AG09309 (cell line): ENCODE data around the gene PXK.

Source experiments
- DNase-seq: peaks from one replicate; pipeline ENCODE4 v3.0.0-alpha.2; 2010; ENCODE audit warnings: low read depth
- H3K4me3 ChIP-seq: 2 replicates; pipeline ENCODE4 v1.5.1; 2011; ENCODE audit warnings: mild to moderate bottlenecking, low read depth, low read length, moderate library complexity; ENCODE audit not compliant: control insufficient read depth
- TF ChIP-seq, protein P1 (sequence below): IDR thresholded peaks from 2 replicates; pipeline ENCODE4 v1.5.1; 2011; ENCODE audit warnings: mild to moderate bottlenecking, low read depth, low read length, inconsistent platforms; ENCODE audit not compliant: insufficient read depth, control insufficient read depth; ENCODE audit errors: missing control alignments

The PXK gene

DNA sequence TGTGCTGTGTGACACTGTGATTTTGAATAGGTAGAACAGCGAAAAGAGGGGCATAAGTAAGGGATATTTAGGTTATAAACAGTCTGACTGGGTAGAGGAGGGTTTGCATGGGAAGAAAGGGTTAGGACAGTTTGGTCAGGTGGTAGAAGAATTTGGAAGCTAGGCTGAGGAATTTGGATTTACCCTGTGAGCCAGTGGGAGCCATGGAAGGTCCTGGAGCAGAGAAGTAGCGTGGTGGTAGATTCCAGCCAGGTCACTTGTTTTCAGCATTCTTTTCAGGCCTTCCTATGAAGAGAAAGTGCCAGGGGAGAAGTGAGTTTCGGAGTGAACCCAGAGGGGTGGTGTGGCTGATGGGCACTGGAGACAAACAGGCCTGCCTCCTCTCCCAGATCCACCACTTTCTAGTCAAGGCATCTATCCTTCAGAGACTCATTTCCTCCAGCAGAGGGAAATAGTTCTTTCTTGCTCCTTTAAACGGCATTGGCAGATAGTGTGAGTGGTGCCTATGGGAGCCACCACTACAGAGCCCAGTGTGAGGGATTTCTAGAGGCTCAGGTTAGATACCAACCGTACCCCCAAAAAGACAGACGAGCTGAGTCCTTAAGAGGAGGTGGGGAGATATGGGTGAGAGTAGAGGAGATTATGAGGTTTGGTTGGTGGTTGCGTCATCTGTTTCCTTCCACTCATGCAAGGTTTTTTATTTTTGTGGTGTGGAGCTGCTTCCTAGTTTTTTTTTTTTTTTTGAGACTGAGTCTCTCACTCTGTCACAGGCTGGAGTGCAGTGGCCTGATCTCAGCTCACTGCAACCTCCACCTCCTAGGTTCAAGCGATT is 21.2 kb downstream of the PXK start:
- TF ChIP-seq, protein P1, sequence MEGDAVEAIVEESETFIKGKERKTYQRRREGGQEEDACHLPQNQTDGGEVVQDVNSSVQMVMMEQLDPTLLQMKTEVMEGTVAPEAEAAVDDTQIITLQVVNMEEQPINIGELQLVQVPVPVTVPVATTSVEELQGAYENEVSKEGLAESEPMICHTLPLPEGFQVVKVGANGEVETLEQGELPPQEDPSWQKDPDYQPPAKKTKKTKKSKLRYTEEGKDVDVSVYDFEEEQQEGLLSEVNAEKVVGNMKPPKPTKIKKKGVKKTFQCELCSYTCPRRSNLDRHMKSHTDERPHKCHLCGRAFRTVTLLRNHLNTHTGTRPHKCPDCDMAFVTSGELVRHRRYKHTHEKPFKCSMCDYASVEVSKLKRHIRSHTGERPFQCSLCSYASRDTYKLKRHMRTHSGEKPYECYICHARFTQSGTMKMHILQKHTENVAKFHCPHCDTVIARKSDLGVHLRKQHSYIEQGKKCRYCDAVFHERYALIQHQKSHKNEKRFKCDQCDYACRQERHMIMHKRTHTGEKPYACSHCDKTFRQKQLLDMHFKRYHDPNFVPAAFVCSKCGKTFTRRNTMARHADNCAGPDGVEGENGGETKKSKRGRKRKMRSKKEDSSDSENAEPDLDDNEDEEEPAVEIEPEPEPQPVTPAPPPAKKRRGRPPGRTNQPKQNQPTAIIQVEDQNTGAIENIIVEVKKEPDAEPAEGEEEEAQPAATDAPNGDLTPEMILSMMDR, result no peak
- no peak overlapping the region for H3K4me3 ChIP-seq
- DNase-seq, result no peak

DNA sequence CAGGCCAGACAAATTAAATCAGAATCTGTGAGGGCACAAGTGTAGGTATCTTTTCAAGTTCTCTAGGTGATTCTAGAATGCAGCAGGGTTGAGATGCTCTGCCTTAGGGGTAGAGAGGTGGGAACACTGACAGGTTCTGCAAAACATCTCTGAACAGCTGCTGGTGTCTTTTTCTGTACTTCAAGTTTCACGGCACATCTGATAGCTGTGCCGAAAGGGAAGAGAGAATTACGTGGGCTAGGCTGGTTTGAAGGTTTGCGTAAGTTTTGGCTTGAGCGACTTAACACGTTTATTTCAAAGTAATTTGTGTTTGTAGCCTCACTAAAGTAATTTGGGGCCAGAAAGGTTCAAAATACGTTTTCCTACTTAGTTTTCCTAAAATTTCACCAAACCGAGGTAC is 22.5 kb downstream of the PXK start:
- DNase-seq, result no peak
- no peak overlapping the region for H3K4me3 ChIP-seq
- TF ChIP-seq, protein P1, result no peak

DNA sequence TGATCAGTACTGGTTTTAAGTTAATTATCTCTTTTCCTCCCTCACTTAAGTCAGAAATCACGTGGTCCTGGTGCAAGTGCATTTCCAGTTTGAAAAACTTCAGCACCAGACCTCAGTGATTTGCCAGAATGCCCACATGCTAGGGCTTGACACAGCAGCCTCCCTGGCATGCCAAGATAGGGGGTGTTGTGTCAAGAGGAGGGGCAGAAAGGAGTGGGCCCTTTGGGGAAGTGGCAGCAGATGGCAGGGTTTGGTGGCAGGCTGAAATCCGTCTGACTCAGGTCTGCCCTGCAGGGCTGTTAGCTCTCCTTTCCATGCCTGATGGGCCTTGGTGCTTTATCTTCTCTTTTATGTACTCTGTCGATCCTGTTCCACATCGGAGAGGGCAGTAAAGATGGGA is 23.4 kb downstream of the PXK start:
- TF ChIP-seq, protein P1, result no peak
- H3K4me3 ChIP-seq, result no peak overlapping the region
- no peak for DNase-seq

DNA sequence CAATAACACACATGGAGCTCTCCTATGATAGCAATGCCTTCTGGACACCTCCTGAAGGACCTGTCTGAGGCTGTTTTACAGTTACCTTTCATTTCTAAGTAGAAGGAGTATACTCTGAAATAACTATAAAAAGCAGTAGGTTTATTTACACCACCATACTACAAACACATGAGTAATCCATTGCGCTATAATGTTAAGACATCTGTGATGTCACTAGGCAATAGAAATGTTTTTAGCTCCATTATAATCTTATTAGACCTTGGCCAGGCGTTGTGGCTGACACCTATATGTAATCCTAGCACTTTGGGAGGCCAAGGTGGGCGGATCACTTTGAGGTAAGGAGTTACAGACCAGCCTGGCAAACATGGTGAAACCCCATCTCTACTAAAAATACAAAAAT is 24.7 kb downstream of the PXK start:
- no peak for DNase-seq
- TF ChIP-seq, protein P1, result no peak
- H3K4me3 ChIP-seq, result no peak overlapping the region

DNA sequence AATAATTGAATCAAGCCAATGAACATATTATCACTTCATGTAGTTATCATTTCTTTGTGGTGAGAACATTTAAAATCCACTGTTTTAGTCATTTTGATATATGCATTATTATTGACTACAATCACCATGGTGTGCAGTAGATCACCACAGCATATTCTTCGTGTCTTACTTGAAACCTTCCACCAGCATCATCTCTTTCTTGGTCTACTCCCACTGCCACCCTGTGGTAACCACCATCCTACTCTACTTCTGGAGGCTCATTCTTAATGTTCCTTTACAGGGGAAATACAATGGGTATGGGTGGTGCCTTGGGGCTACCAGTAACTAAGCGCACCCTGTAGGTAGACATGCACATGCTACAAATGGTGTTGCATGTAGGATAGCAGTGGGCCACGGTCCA is 25.4 kb downstream of the PXK start:
- no peak for DNase-seq
- TF ChIP-seq, protein P1, result no peak

DNA sequence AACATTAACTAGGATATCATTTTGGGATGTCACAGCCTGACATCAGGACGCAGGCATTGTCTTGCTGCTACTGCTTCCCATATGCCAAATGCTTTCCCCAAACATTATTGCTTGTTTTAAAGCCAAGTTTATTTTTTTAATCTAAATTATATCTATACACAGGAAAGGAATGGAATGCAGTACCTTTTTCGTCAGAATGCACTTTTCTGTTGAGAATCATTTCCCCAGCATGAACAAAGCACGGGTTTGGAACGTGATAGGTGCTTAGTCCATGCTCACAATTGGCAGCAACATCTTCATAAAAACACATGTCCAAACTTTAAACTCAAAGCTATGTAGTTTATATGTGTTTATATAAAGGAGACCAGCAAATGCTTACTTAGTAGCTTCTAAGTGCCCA is 26.1 kb downstream of the PXK start:
- TF ChIP-seq, protein P1, result no peak
- H3K4me3 ChIP-seq, result no peak overlapping the region
- DNase-seq, result no peak

More for the DNA sequence above, 25.4 kb downstream of the PXK start:
- H3K4me3 ChIP-seq, result no peak overlapping the region
